A673 (cell line): ENCODE results near the gene SLC35E3.

Experiments used
- EZH2 ChIP-seq: fragments of 200-600 bp; sonication (generic); IDR thresholded peaks from 2 replicates; pipeline ENCODE4 v1.6.1; 2017; ENCODE audit warnings: borderline replicate concordance, low read depth, mild to moderate bottlenecking, mixed read lengths, antibody characterized with exemption, low read length; ENCODE audit not compliant: poor library complexity, severe bottlenecking
- TF ChIP-seq, protein P1 (sequence below): fragments of 300-800, 200-600 bp; sonication (generic); conservative IDR thresholded peaks from 2 replicates; pipeline ENCODE4 v1.5.1; 2017; ENCODE audit warnings: low read depth, mild to moderate bottlenecking, antibody characterized with exemption, low read length, moderate library complexity, mixed read lengths

DNA sequence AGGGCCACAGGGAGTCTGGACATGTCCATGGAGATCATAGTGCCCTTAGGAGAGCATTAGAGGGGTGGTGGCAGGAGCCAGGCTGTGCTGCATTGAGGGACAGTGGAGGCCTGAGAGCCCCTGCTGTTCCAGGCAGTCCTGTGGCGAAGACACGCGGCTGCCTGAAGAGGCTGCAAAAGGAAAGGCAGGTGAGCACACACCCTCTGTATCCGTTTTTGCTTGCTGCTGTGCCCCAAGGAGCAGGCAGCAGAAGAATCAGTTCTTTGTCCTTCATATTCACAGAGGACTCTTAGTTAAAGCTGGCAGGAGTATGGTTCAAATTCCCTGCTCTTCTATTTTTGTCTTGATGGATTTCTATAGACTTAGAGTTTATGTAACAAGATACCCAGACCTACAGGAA, 4.5 kb downstream of the SLC35E3 start:
- TF ChIP-seq, protein P1, sequence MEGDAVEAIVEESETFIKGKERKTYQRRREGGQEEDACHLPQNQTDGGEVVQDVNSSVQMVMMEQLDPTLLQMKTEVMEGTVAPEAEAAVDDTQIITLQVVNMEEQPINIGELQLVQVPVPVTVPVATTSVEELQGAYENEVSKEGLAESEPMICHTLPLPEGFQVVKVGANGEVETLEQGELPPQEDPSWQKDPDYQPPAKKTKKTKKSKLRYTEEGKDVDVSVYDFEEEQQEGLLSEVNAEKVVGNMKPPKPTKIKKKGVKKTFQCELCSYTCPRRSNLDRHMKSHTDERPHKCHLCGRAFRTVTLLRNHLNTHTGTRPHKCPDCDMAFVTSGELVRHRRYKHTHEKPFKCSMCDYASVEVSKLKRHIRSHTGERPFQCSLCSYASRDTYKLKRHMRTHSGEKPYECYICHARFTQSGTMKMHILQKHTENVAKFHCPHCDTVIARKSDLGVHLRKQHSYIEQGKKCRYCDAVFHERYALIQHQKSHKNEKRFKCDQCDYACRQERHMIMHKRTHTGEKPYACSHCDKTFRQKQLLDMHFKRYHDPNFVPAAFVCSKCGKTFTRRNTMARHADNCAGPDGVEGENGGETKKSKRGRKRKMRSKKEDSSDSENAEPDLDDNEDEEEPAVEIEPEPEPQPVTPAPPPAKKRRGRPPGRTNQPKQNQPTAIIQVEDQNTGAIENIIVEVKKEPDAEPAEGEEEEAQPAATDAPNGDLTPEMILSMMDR = no peak
- no peak for TF ChIP-seq EZH2
